C4-2B (cell line): ENCODE measurements around the gene PPARD.

ENCODE experiments used
- ZFX ChIP-seq: fragments of 450-650 bp; IDR thresholded peaks from 2 replicates; pipeline ENCODE4 v1.6.1; 2017
- TF ChIP-seq, protein P1 (sequence below): fragments of 450-650 bp; conservative IDR thresholded peaks from 2 replicates; pipeline ENCODE4 v1.5.1; 2017; ENCODE audit warnings: mild to moderate bottlenecking

- TF ChIP-seq, protein P1, sequence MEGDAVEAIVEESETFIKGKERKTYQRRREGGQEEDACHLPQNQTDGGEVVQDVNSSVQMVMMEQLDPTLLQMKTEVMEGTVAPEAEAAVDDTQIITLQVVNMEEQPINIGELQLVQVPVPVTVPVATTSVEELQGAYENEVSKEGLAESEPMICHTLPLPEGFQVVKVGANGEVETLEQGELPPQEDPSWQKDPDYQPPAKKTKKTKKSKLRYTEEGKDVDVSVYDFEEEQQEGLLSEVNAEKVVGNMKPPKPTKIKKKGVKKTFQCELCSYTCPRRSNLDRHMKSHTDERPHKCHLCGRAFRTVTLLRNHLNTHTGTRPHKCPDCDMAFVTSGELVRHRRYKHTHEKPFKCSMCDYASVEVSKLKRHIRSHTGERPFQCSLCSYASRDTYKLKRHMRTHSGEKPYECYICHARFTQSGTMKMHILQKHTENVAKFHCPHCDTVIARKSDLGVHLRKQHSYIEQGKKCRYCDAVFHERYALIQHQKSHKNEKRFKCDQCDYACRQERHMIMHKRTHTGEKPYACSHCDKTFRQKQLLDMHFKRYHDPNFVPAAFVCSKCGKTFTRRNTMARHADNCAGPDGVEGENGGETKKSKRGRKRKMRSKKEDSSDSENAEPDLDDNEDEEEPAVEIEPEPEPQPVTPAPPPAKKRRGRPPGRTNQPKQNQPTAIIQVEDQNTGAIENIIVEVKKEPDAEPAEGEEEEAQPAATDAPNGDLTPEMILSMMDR, result no peak
- no peak for TF ChIP-seq ZFX
These were observed 10.4 kb downstream of the PPARD start for GRCh38 chr6:35352735-35353134.
